Dermis microvascular lymphatic vessel endothelial cell (primary cell): ENCODE results near the gene KLF4. TPM values are rescaled to one million over a fixed set of nuclear protein-coding genes. Genes with fewer than 3 reads are reported as not detected.

Experiments
- DNase-seq, 2 donors: peaks; one replicate each; pipeline versions ENCODE4 v3.0.0 to v3.0.0-alpha.2; 2010; ENCODE audit warnings: low read depth in 2 of 2
- total RNA-seq: library from RNA; depleted of rRNA; stranded (reverse); fragments of >200 nt; gene quantifications from 2 replicates; pipeline ENCODE4 v1.2.1, GENCODE V29; 2014

KLF4 gene
- total RNA-seq, 1 donor from 2014 or later, result 0.77 TPM

DNA sequence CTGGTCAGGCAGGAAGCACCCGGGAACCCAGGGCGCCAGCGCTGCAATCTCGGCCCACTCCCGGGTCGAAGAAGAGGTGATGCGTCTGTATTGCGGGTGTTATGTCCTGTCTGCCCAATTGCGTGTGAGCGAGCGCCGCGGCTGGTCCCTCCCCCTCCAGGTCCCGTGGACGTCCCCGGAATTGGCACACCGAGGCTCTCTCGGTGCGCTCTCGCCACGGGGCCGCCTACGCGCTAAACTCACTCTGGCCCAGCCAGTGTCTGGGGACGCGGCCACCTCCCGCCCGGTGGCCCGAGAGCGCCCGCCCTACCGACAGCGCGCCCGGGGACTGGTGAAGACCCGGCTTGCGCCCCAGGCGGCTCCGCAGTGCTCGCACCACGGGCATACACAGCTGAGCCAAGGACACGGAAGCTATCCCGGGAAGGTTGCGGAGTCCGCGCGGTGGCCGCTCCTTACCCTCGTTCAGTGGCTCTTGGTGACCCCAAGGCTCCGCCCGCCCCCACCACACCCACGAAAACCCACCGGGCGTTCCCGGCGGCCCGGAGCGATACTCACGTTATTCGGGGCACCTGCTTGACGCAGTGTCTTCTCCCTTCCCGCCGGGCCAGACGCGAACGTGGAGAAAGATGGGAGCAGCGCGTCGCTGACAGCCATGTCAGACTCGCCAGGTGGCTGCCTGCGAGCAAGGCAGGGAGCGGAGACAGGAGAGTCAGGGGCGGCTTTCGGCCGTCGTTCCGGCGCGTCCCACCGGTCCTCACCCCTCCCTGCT is 1.0 kb downstream of the KLF4 start:
- DNase-seq, result peak in 1 of 2 donors; percentile 60

DNA sequence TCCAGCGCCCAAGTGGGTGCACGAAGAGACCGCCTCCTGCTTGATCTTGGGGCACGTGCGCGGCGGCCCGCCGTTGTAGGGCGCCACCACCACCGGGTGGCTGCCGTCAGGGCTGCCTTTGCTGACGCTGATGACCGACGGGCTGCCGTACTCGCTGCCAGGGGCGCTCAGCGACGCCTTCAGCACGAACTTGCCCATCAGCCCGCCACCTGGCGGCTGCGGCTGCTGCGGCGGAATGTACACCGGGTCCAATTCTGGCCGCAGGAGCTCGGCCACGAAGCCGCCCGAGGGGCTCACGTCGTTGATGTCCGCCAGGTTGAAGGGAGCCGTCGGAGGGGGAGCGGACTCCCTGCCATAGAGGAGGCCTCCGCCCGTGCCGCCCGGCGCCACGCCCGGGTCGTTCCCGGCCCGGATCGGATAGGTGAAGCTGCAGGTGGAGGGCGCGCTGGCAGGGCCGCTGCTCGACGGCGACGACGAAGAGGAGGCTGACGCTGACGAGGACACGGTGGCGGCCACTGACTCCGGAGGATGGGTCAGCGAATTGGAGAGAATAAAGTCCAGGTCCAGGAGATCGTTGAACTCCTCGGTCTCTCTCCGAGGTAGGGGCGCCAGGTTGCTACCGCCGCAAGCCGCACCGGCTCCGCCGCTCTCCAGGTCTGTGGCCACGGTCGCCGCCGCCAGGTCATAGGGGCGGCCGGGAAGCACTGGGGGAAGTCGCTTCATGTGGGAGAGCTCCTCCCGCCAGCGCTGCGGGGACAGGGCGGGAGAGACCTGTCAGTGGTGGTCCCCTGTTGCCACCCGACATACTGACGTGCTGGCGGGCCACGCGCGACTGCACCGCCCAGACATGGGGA is 1.8 kb downstream of the KLF4 start:
- peak in 1 of 2 donors; percentile 78 for DNase-seq

DNA sequence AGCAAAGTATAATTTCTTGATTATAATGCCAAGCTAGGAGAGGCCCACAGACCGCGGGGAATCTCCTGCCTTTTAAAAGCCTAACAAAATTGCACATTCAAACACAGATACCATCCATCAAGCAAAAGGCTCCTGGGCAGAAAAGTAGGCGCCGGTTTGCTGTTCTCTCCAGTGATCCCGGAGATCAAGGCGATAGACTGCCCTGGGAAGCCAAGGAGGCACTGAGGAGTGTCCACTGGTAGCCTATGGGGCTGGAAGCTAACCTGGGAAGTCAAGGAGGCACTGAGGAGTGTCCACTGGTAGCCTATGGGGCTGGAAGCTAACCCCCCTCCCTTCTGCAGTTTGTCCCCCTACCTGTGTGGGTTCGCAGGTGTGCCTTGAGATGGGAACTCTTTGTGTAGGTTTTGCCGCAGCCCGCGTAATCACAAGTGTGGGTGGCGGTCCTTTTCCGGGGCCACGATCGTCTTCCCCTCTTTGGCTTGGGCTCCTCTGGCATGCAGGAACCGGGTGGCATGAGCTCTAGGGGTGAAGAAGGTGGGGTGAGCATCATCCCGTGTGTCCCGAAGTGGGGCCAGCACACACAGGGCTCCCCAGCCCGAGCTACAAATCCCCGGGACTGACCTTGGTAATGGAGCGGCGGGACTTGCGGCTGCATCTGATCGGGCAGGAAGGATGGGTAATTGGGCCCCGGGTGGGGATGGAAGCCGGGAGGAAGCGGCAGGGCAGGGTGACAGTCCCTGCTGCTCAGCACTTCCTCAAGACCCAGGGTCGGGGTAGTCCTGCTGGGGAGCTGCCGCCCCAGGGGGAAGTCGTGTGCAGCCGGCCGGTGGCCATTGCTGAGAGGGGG is 2.7 kb downstream of the KLF4 start:
- DNase-seq, result no peak

DNA sequence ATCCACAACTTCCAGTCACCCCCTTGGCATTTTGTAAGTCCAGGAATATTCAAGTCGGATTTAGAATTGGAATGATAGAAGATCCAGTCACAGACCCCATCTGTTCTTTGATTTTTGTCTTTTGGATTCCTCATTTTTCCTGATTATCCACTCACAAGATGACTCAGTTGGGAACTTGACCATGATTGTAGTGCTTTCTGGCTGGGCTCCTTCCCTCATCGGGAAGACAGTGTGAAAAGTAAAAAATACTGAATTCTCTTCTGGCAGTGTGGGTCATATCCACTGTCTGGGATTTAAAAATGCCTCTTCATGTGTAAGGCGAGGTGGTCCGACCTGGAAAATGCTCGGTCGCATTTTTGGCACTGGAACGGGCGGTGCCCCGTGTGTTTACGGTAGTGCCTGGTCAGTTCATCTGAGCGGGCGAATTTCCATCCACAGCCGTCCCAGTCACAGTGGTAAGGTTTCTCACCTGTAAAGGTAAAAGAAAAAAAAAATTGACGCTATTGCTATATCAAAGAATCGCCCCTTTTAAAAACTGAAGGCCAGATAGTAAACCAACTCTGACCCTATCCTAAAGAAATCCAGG is 4.0 kb downstream of the KLF4 start:
- DNase-seq, result no peak

DNA sequence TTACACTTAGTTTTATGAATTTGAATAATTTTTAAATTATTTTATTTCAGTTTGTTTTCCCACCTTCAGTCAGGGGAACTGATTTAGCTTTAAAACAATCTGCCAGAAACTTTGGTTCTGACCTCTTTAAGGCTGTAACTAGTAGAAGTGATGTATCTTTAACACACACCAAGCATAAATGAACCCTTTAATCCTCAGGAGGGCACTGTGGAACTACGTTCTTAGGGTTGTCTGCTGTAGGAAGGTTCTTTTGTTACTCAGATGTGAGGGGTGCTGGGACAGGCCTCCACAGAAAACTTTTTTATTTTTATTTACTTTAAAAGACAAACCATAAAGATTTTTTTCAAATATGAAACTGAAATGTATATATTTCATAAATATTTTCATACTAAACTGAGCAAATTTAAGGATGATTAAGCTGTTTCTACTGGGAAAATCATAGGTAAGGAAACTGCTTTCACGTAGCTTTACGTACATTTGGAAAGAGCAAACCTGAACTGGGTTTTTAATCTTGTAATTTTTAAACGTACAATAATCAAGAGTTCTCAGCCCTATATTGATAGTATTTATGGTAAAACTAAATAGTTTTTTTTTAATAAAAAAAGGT is 5.3 kb downstream of the KLF4 start:
- peak; percentile 73 to 79 for DNase-seq

DNA sequence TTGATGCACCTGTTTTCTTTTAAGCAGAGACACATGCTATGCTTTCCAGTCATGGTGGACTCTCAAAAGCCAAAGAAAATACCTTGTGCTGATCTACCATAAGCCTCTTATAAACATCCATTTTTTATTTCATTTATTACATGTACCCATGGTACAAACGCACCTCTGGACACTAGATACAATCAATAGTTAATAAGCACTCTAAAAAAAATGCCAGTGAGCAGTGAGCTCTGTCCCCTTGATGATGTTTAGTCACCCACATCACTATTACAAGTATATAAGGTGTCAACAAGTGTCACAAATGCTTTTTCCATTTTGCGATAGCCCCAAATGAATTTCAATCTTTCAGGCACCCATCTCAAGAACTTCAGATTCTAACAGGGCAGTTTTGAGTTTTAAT is 5.9 kb downstream of the KLF4 start:
- DNase-seq, result no peak

DNA sequence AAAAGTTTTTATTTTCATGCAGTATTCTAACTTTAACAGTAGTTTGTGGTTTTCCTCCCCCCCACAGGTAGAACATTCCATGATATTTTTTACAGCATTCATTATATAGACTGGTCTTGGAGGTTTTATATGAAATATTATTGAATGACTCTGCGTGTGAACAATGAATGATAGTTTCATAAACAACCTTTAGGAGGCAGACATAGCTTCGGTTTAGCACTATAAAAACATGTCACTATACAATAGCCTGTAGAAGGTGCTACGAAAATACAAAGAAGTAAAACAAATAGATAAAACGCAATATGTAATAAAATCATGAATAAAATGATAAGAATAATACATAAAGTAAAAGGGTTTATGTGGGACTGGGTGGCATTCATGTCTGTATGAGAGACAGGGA is 8.5 kb downstream of the KLF4 start:
- DNase-seq, result peak in 1 of 2 donors; percentile 47

DNA sequence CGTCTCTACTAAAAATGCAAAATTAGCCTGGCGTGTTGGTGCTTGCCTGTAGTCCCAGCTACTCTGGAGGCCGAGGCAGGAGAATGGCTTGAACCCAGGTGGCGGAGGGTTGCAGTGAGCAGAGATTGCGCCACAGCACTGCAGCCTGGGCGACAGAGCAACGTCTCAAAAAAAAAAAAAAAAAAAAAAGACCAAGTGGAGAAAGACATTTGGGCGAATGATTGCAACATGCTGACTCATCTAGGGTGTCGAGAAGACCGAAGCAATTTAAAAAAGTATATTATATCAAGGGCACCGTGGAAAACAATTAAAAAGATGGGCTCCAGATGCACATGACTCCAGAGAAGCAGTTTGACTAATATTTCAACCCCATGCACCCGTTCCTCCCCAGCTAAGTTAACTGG is 9.2 kb downstream of the KLF4 start:
- no peak for DNase-seq

DNA sequence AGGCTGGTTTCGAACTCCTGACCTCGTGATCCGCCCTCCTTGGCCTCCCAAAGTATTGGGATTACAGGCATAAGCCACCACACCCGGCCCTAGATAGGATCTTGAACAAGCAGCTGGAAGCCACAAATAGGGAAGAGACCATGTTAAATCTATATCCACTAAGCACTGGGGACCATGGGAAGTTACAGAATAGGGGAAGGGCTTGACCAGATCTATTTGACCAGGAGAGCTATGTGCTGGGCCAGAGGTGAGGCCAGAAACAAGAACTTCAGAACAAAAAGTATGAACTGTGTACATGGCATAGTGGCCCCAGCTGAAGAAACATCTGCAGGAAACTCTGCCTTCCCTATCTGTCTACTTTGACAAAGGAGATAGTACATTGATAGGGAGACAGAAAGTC is 10.8 kb downstream of the KLF4 start:
- DNase-seq, result no peak

DNA sequence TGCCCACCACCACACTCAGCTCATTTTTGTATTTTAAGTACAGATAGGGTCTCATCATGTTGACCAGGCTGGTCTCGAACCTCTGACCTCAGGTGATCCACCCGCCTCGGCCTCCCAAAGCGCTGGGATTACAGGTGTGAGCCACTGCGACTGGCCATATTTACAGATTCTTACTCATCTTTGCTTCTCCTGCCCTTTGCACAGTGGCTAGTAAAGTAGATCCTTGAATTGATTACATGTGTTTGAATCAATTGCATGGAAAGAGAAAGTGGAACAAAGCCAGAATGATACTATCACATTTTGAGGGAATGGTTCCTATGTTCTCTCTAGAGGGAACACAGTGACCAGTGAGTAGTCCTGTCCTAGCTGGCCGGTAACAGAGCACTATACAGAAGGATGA is 15.4 kb downstream of the KLF4 start:
- DNase-seq, result no peak

DNA sequence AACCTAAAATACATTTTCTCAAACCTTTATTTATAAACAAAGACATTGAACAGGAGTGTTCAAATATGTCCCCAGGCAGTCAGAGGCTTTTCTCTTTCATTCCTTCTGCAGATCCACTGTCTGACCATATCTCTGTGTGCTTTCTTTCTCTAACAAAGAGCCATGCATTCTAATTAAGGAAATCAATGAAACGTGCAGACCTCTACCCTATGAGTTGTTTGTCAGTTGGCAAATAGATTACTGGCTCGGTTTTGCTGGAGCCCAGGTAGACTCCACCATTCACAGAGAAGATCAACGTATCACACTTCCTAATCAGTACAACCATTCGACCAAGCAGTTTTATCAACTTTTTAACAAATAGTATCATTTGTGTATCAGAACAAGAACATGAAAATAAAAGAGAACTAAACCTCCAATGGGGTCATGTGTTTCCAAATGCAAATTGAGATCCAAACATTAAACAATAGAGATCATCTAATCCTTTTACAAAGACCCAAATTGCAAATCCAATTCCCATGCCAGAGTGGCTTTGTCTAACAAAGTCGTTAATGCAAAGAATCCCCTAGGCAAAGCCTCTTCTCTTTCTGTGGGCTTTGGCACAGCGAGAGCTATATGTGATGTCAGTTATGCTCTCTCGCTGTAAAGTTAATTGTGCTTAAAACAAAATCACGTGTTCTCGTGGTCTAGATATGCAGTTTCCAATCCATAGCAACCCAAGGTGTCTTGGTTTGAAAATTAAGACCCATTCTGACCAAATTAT is 16.8 kb downstream of the KLF4 start:
- DNase-seq, result no peak

DNA sequence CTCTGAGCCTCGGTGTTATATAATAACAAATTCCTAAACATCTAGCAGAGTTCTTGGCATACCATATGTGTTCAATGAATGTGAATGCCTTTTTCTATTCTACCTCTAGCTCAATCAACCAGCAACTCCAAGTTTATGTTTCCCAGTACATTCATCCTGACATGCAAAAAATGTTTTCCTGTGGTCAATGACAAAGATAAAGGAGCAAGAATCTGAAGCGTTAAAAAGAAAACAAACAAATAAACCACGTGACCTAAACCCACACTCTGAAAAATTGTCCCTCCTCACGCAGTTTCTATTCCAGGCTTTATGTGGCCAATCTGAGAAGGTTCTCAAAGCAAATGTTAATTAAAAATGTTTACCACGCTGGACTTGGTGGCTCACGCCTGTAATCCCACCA is 18.0 kb downstream of the KLF4 start:
- no peak for DNase-seq

DNA sequence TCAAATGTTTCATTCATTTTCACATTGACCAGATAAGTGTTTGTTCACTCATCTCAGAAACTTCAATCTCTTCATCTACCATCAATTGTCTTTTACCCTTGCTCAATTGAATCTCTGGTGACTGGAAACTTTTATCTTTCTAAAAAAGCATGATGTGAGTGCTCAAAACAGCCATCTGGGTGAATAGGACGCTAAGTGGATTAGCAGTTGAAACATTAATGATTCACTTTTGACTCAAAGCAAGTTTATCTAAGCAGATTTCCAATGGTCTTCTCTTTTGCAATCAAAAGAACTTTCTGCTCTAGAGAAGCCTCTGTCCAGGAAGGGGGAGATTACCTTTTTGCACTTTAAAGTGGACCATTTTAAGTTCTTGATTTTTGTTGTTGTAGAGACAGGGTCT is 22.2 kb downstream of the KLF4 start:
- no peak for DNase-seq

DNA sequence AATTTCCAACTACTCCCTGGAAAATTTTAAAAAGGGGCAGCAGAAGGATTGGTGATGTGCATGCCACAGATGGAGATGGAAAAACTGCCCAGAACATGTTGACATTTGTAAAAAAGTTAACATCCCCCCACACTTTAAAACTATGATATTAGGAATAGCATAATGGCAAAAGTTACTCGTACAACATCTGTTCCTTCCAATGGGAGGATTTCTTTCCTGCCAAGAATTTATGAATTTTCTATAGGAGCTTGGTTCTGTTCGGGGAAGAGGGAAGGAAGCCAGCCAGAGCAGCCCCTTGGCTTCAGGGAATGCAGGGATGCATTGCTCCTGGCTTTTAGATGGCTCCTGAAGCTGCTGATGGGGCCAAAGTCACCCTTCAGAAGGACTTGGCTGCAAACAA is 22.7 kb downstream of the KLF4 start:
- no peak for DNase-seq

DNA sequence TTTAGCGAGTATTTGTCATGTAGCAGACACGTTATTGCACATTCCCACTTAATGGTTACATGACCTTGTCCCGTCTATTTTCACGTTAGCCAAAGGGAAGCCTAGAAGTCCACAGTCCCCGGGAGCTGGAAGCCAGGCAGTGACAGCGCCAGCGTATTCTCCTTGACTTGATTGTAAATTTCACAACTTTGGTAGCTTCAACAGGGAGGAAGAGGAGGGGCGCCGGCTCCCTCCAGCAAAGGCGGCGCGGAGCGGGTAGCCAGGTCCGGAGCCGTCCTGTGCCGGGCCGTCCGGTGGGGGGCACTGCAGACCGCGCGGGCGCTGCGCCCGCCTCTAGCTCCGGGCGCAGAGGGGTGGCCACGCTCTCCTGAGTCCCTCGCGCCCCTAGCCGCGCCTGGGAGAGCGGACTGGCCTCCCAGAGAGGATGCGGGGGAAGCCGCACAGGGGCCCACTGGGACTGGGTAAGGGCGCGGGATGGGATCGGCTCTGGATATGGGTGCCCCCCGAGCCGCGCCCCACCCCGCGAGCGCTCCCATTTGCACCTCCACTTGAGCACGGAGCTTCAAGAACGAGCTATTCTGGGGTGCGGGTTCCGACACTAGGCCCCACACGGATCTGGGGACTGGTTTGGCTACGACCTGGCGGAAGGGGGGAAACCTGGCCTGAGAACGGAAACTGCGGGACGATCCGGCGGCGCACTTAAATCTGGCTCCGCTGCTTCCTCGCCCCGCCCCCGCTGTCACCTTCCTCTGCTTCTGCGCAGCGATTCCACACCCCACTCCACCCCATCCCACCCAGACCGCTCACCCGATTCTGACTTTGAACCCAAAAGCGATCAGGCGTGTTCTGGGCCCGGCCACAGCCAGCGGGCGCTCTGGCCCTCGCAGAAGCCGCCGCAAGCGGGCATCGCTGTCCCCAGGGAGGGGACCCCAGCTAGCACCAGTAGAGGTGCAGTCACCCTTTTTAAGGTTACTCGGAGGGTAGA is 23.8 kb downstream of the KLF4 start:
- DNase-seq, result peak in 1 of 2 donors; percentile 59

DNA sequence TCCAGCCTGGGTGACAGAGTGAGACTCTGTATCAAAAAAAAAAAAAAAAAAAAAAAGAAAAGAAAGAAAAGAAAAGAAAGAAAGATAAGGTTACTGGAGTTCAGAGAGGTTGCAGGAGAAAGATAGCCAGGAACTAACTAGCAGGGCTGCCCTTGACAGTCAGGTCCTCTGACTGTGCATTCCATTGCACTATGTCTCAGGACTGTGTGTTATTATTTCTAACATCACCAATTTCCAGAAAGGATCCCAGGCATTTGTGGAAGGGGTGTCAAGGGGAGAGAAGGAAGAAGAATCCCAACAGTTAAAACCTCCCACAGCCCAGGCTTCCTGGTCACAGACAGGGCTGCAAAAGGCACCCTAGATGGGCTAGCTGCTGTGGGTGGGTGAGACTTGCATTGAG is 25.1 kb downstream of the KLF4 start:
- DNase-seq, result no peak

DNA sequence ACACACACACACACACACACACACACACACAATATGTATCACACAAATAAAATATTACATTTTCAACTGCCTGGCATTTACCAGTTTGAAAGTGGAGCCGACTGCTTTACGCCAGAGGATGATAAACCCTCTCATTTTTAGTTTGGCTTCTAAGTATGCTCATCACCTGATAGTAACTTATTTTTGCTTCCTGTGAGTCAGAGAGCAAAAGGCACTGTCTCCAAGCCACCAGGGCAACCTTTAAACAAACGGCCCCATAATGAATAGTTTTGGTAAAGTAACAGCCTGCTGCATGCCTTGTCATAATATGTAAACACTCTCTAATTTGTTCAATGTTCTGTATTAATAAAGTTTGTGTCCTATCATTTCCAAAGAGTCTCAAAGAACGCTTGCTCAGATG is 26.9 kb downstream of the KLF4 start:
- no peak for DNase-seq

DNA sequence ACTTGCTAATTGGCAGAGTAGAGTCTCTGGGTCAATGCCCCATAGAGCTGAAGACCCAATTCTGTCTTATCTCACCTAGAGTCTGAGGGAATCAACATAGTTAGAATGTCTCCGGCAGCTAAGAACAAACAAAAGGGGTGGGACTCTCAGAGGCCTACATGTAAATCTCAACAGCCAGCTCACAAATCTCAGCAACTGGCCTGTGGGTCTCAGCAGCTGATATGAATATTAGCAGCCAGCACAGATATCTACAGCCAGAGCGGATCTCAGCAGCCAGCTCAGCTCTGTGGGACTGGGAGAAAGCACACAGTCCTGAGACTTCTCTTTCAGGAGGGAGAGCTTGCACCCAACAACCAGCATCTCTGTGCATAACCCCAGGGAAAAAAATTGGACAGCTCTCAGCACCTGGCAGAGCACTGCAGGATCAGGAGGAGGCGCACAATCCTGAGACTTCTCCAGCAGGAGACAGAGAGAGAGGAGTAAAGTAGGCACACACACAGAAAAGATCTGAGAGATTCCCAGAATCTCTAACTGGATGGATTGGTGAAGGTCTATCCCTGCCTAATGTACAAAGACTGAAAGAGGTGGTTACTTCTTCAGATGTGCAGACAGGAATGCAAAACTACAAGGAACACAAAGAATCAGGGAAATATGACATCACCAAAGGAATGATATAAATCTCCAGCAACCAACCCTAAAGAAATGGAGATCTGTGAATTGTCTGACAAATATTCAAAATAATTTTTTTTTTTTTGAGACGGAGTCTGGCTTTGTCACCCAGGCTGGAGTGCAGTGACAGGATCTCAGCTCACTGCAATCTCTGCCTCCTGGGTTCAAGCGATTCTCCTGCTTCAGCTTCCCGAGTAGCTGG is 29.2 kb downstream of the KLF4 start:
- DNase-seq, result no peak
